HCT116 (cell line): ENCODE measurements around the gene TTF2. TPM values are rescaled to one million over a fixed set of nuclear protein-coding genes. Genes with fewer than 3 reads are reported as not detected.
"Not testable (repeated sequence)": the region's sequence is repeated elsewhere in the genome, so short reads cannot be mapped to it uniquely, and the experiment has no call there.

Source experiments
- ATAC-seq: fragments of 200-7000 bp; cut with Tn5 transposase; 2 replicates; pipeline ENCODE4 v1.9.1; 2020; ENCODE audit warnings: mild to moderate bottlenecking, moderate library complexity
- BruUV-seq: library from RNA; stranded (reverse); fragments of 400-500 nt; replicated peaks from 2 replicates; lab custom pipeline; 2021; lab: Mats Ljungman, UMichigan
- CTCF ChIA-PET: fragments of 300-600 bp; sonication (Branson Sonifier 250); formaldehyde crosslinking; loops from one replicate; lab custom pipeline; 2021; ENCODE audit warnings: antibody characterized with exemption; lab: Charles Lee
- POLR2A ChIA-PET: fragments of 300-600, 350-600 bp; sonication (Branson Sonifier 250); formaldehyde crosslinking; loops from one replicate; lab custom pipeline; 2021; ENCODE audit warnings: antibody characterized with exemption; lab: Charles Lee
- RAD21 ChIA-PET, 2 experiments: fragments of 300-600 bp; sonication (Branson Sonifier 250); formaldehyde crosslinking; loops; one replicate each; lab custom pipeline; 2023; ENCODE audit warnings: low total read pairs in 2 of 2; ENCODE audit not compliant: uncharacterized antibody in 2 of 2, unreplicated experiment in 2 of 2, low non-redundant PET in 1 of 2; lab: Charles Lee
- DNase-seq: peaks from one replicate; pipeline ENCODE4 v3.0.0-alpha.2; 2010; ENCODE audit warnings: low read depth, low spot score
- H2AFZ ChIP-seq: fragments of 200-600 bp; shearing (Covaris generic), sonication (generic); 2 replicates; pipeline ENCODE4 v1.6.1; 2017; ENCODE audit warnings: low read depth, mixed run types, mixed read lengths, antibody characterized with exemption, low read length; ENCODE audit not compliant: poor library complexity, severe bottlenecking
- H3K27ac ChIP-seq: 2 replicates; pipeline ENCODE4 v1.5.1; 2012; ENCODE audit warnings: low read depth, low read length
- H3K27me3 ChIP-seq: fragments of 200-600 bp; sonication (generic); 2 replicates; pipeline ENCODE4 v1.6.1; 2016; ENCODE audit warnings: mixed run types, low read length, mixed read lengths; ENCODE audit not compliant: insufficient read depth
- H3K36me3 ChIP-seq, 2 experiments: fragments of 200-500 bp in 1 of 2; fragments of 200-600 bp in 1 of 2; sonication (Bioruptor generic) in 1 of 2; sonication (generic) in 1 of 2; 2 replicates each; pipeline versions ENCODE4 v1.5.1 to v1.6.1; 2014 to 2016; ENCODE audit warnings: low read length in 2 of 2, inconsistent platforms in 1 of 2, mixed read lengths in 1 of 2, mixed run types in 1 of 2; ENCODE audit not compliant: insufficient read depth in 2 of 2, control insufficient read depth in 1 of 2
- H3K4me1 ChIP-seq, 2 experiments: fragments of 200-600 bp in 1 of 2; sonication (generic) in 1 of 2; 2 replicates each; pipeline versions ENCODE4 v1.5.1 to v1.6.1; 2012 to 2017; ENCODE audit warnings: low read length in 2 of 2, inconsistent platforms in 1 of 2, mild to moderate bottlenecking in 1 of 2, mixed read lengths in 1 of 2, mixed run types in 1 of 2, moderate library complexity in 1 of 2; ENCODE audit not compliant: insufficient read depth in 2 of 2, control insufficient read depth in 1 of 2
- H3K4me2 ChIP-seq: fragments of 200-600 bp; sonication (generic); 2 replicates; pipeline ENCODE4 v1.6.1; 2017; ENCODE audit warnings: mixed run types, low read length, mixed read lengths
- H3K4me3 ChIP-seq, 2 experiments: fragments of 200-600 bp in 1 of 2; sonication (generic) in 1 of 2; replicated peaks in 1 of 2; 2 replicates each; pipeline ENCODE4 v1.5.1; 2011 to 2016; ENCODE audit warnings: low read length in 2 of 2, control low read depth in 1 of 2, low read depth in 1 of 2, mild to moderate bottlenecking in 1 of 2, mixed read lengths in 1 of 2, mixed run types in 1 of 2
- H3K79me2 ChIP-seq: fragments of 200-600 bp; sonication (generic); 2 replicates; pipeline ENCODE4 v1.6.1; 2017; ENCODE audit warnings: mild to moderate bottlenecking, mixed run types, low read length, moderate library complexity, mixed read lengths; ENCODE audit not compliant: insufficient read depth
- H3K9ac ChIP-seq: fragments of 200-600 bp; sonication (generic); 2 replicates; pipeline ENCODE4 v1.6.1; 2016; ENCODE audit warnings: low read length, mixed read lengths
- H3K9me2 ChIP-seq: fragments of 200-600 bp; sonication (generic), shearing (Covaris generic); 2 replicates; pipeline ENCODE4 v1.6.1; 2017; ENCODE audit warnings: mixed run types, mild to moderate bottlenecking, moderate library complexity; ENCODE audit not compliant: insufficient read depth
- H3K9me3 ChIP-seq, 2 experiments: fragments of 200-500 bp in 1 of 2; fragments of 200-600 bp in 1 of 2; sonication (Bioruptor generic) in 1 of 2; sonication (generic) in 1 of 2; 2 replicates each; pipeline ENCODE4 v1.6.1; 2014 to 2017; ENCODE audit warnings: low read length in 2 of 2, mixed read lengths in 2 of 2, inconsistent platforms in 1 of 2, low read depth in 1 of 2, mild to moderate bottlenecking in 1 of 2, mixed run types in 1 of 2, moderate library complexity in 1 of 2; ENCODE audit not compliant: control insufficient read depth in 1 of 2, insufficient read depth in 1 of 2
- H4K20me1 ChIP-seq: fragments of 200-600 bp; sonication (generic), shearing (Covaris generic); 2 replicates; pipeline ENCODE4 v1.6.1; 2017; ENCODE audit warnings: mixed run types, mild to moderate bottlenecking, moderate library complexity; ENCODE audit not compliant: insufficient read depth
- CBX3 ChIP-seq: IDR thresholded peaks from 2 replicates; pipeline ENCODE4 v1.6.1; 2012; ENCODE audit warnings: low read depth
- EGR1 ChIP-seq: IDR thresholded peaks from 2 replicates; pipeline ENCODE4 v1.6.1; 2012; ENCODE audit warnings: low read depth
- EZH2 ChIP-seq: fragments of 200-600 bp; sonication (generic); IDR thresholded peaks from 2 replicates; pipeline ENCODE4 v1.6.1; 2017; ENCODE audit warnings: antibody characterized with exemption, mixed run types
- FOSL1 ChIP-seq: IDR thresholded peaks from 2 replicates; pipeline ENCODE4 v1.6.1; 2012; ENCODE audit warnings: low read depth
- JUND ChIP-seq: IDR thresholded peaks from 2 replicates; pipeline ENCODE4 v1.6.1; 2012
- POLR2A ChIP-seq: IDR thresholded peaks from 2 replicates; pipeline ENCODE4 v1.7.0; 2011; ENCODE audit warnings: borderline replicate concordance; ENCODE audit not compliant: insufficient read depth, insufficient read length; ENCODE audit errors: extremely low read depth
- RAD21 ChIP-seq: IDR thresholded peaks from 2 replicates; pipeline ENCODE4 v1.6.1; 2012; ENCODE audit warnings: low read depth, mild to moderate bottlenecking
- SP1 ChIP-seq: IDR thresholded peaks from 2 replicates; pipeline ENCODE4 v1.6.1; 2012; ENCODE audit warnings: low read depth
- TCF7L2 ChIP-seq: IDR thresholded peaks from 2 replicates; pipeline ENCODE4 v1.7.0; 2011; ENCODE audit warnings: borderline replicate concordance, inconsistent platforms; ENCODE audit not compliant: insufficient read depth, insufficient read length; ENCODE audit errors: extremely low read depth
- YY1 ChIP-seq: IDR thresholded peaks from 2 replicates; pipeline ENCODE4 v1.6.1; 2011; ENCODE audit warnings: low read length, low read depth, moderate library complexity, mild to moderate bottlenecking; ENCODE audit not compliant: insufficient replicate concordance; ENCODE audit errors: extremely low read depth
- ZFX ChIP-seq: fragments of 450-650 bp; IDR thresholded peaks from 2 replicates; pipeline ENCODE4 v1.6.1; 2017
- ZNF274 ChIP-seq: fragments of 200-500 bp; sonication (Bioruptor generic); IDR thresholded peaks from 2 replicates; pipeline ENCODE4 v1.6.1; 2014; ENCODE audit warnings: mild to moderate bottlenecking, low read depth, low read length, inconsistent platforms
- intact Hi-C: fragments of 100-400 bp; cut with micrococcal nuclease; formaldehyde crosslinking; loops from 2 replicates; pipeline ENCODE4 v1.10.0; 2022
- total RNA-seq: library from RNA; stranded (reverse); gene quantifications from one replicate; pipeline ENCODE4 v1.2.1, GENCODE V29; 2021; ENCODE audit not compliant: unreplicated experiment
- TF ChIP-seq, protein P1 (sequence below): IDR thresholded peaks from 2 replicates; pipeline ENCODE4 v1.6.1; 2012
- TF ChIP-seq, protein P2 (sequence below): IDR thresholded peaks from 2 replicates; pipeline ENCODE4 v1.6.1; 2012
- TF ChIP-seq, protein P3 (sequence below): IDR thresholded peaks from 2 replicates; pipeline ENCODE4 v1.6.1; 2012; ENCODE audit warnings: low read depth

The TTF2 gene
- total RNA-seq, 1 experiment from 2014 or later: 60.3 TPM

DNA sequence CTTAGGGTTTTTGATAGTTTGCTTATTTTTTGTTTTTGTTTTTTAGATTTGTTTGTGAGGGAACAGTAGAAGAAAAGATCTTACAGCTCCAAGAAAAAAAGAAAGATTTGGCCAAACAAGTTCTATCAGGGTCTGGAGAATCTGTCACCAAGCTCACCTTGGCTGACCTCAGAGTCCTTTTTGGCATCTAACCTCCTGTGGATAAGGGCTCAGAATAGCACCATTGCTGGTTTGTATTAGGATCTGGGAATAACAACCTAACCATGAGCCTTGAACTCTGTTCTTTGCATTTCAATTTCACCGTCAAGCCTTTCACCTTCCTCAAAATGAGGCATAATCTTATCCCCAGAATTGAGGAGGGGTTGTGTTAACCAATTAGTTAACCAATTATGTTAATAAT lies 41.2 kb downstream of the TTF2 start:
- ATAC-seq: no peak
- ChIA-PET POLR2A (no interaction called here), RAD21 (no interaction called here)

DNA sequence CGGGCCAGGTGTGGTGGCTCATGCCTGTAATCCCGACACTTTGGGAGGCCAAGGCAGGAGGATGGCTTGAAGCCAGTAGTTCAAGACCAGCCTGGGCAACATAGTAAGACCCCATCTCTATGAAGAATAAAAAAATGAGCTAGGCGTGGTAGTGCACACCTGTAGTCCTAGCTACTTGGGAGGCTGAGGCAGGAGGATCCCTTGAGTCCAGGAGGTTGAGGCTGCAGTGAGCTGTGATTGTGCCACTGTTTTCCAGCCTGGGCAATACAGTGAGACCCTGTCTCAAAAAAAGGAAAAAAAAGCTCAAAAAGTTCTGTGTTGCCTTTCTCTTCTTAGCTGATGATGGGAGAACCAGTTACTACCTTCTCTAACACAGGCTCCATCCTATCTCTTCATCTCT lies 41.7 kb downstream of the TTF2 start:
- H3K36me3 ChIP-seq: peaks cover 28 to 58% of the 10 kb centered on the region in 2 experiments; a peak in 3 of 4 replicates
- CTCF ChIA-PET: interaction anchor here (0.7 kb wide), 1 partner anchor 9 kb away, joined by 3 read pairs; no protein-coding TSS in a partner anchor
- intact Hi-C loops, H3K4me1 ChIP-seq, H2AFZ ChIP-seq, H4K20me1 ChIP-seq, DNase-seq, H3K27ac ChIP-seq, ATAC-seq, H3K4me3 ChIP-seq, H3K9me2 ChIP-seq, H3K9me3 ChIP-seq, POLR2A ChIA-PET, H3K79me2 ChIP-seq, H3K4me2 ChIP-seq, RAD21 ChIA-PET, BruUV-seq, H3K27me3 ChIP-seq, H3K9ac ChIP-seq: not testable (repeated sequence)

More for the DNA sequence above, 41.2 kb downstream of the TTF2 start:
- CTCF ChIA-PET: no interaction called here
- DNase-seq: no peak
- TF ChIP-seq, protein P1, sequence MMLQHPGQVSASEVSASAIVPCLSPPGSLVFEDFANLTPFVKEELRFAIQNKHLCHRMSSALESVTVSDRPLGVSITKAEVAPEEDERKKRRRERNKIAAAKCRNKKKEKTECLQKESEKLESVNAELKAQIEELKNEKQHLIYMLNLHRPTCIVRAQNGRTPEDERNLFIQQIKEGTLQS: no peak
- TF ChIP-seq CBX3 (no peak), TCF7L2 (no peak), EGR1 (no peak), POLR2A (no peak), EZH2 (no peak), ZNF274 (no peak), SP1 (no peak), YY1 (no peak), FOSL1 (no peak), JUND (no peak), RAD21 (no peak), ZFX (no peak)
- TF ChIP-seq, protein P2, sequence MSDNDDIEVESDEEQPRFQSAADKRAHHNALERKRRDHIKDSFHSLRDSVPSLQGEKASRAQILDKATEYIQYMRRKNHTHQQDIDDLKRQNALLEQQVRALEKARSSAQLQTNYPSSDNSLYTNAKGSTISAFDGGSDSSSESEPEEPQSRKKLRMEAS: no peak
- TF ChIP-seq, protein P3, sequence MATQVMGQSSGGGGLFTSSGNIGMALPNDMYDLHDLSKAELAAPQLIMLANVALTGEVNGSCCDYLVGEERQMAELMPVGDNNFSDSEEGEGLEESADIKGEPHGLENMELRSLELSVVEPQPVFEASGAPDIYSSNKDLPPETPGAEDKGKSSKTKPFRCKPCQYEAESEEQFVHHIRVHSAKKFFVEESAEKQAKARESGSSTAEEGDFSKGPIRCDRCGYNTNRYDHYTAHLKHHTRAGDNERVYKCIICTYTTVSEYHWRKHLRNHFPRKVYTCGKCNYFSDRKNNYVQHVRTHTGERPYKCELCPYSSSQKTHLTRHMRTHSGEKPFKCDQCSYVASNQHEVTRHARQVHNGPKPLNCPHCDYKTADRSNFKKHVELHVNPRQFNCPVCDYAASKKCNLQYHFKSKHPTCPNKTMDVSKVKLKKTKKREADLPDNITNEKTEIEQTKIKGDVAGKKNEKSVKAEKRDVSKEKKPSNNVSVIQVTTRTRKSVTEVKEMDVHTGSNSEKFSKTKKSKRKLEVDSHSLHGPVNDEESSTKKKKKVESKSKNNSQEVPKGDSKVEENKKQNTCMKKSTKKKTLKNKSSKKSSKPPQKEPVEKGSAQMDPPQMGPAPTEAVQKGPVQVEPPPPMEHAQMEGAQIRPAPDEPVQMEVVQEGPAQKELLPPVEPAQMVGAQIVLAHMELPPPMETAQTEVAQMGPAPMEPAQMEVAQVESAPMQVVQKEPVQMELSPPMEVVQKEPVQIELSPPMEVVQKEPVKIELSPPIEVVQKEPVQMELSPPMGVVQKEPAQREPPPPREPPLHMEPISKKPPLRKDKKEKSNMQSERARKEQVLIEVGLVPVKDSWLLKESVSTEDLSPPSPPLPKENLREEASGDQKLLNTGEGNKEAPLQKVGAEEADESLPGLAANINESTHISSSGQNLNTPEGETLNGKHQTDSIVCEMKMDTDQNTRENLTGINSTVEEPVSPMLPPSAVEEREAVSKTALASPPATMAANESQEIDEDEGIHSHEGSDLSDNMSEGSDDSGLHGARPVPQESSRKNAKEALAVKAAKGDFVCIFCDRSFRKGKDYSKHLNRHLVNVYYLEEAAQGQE: no peak
- intact Hi-C loops: no loop called here
- Histone ChIP-seq H3K4me2 (no peak overlapping the region), H3K9me3 (no peaks in the 10 kb centered on the region), H3K27ac (no peak overlapping the region), H3K4me3 (no peak overlapping the region), H3K9me2 (no peaks in the 10 kb centered on the region), H2AFZ (no peak overlapping the region), H3K4me1 (no peaks in the 10 kb centered on the region), H4K20me1 (no peaks in the 10 kb centered on the region), H3K27me3 (no peaks in the 10 kb centered on the region), H3K79me2 (no peaks in the 10 kb centered on the region), H3K9ac (no peak overlapping the region), H3K36me3 (peaks cover 28 to 58% of the 10 kb centered on the region in 2 experiments; a peak in 3 of 4 replicates)
- no TSS peak for BruUV-seq
